Mesendoderm (in vitro differentiated cells): Measurements from ENCODE around the gene CRADD.
A peak's percentile ranks its signal among the peaks of the same experiment; 100 is the strongest.
"Not testable (repeated sequence)": the region's sequence is repeated elsewhere in the genome, so short reads cannot be mapped to it uniquely, and the experiment has no call there.

Source experiments
- DNase-seq: peaks from one replicate; pipeline ENCODE4 v3.0.0; 2013
- H2AK5ac ChIP-seq: 2 replicates; pipeline ENCODE4 v1.6.1; 2013; ENCODE audit warnings: low read length, inconsistent platforms
- H2BK120ac ChIP-seq: 2 replicates; pipeline ENCODE4 v1.6.1; 2013; ENCODE audit warnings: low read depth, mild to moderate bottlenecking, low read length, moderate library complexity, mixed read lengths
- H2BK15ac ChIP-seq: replicated peaks from 2 replicates; pipeline ENCODE4 v1.6.1; 2013; ENCODE audit warnings: low read depth, mild to moderate bottlenecking, moderate library complexity
- H2BK5ac ChIP-seq: 2 replicates; pipeline ENCODE4 v1.6.1; 2013; ENCODE audit warnings: low read length, inconsistent platforms
- H3K18ac ChIP-seq: 2 replicates; pipeline ENCODE4 v1.6.1; 2013; ENCODE audit warnings: mild to moderate bottlenecking, low read length, mixed read lengths
- H3K23ac ChIP-seq: one replicate; pipeline ENCODE4 v1.6.1; 2013; ENCODE audit warnings: low read length
- H3K27ac ChIP-seq: 2 replicates; pipeline ENCODE4 v1.5.1; 2013; ENCODE audit warnings: low read depth, mild to moderate bottlenecking, inconsistent platforms, low read length, moderate library complexity
- H3K27me3 ChIP-seq: 2 replicates; pipeline ENCODE4 v1.6.1; 2013; ENCODE audit warnings: low read length, control low read depth, mild to moderate bottlenecking, inconsistent platforms; ENCODE audit not compliant: insufficient read depth, poor library complexity
- H3K36me3 ChIP-seq: 2 replicates; pipeline ENCODE4 v1.6.1; 2013; ENCODE audit warnings: low read length, inconsistent platforms; ENCODE audit not compliant: control insufficient read depth, insufficient read depth
- H3K4ac ChIP-seq: one replicate; pipeline ENCODE4 v1.6.1; 2013; ENCODE audit warnings: low read depth, mild to moderate bottlenecking, low read length, moderate library complexity
- H3K4me1 ChIP-seq: 2 replicates; pipeline ENCODE4 v1.6.1; 2013; ENCODE audit warnings: low read depth, low read length, inconsistent platforms; ENCODE audit not compliant: control insufficient read depth
- H3K4me2 ChIP-seq: 2 replicates; pipeline ENCODE4 v1.6.1; 2013; ENCODE audit warnings: low read length
- H3K4me3 ChIP-seq: 2 replicates; pipeline ENCODE4 v1.5.1; 2013; ENCODE audit warnings: mild to moderate bottlenecking, low read length
- H3K56ac ChIP-seq: one replicate; pipeline ENCODE4 v1.6.1; 2013; ENCODE audit warnings: low read length
- H3K79me1 ChIP-seq: 2 replicates; pipeline ENCODE4 v1.6.1; 2013; ENCODE audit warnings: low read length, inconsistent platforms
- H3K79me2 ChIP-seq: 2 replicates; pipeline ENCODE4 v1.6.1; 2013; ENCODE audit warnings: mild to moderate bottlenecking, low read length; ENCODE audit not compliant: control insufficient read depth, insufficient read depth
- H3K9ac ChIP-seq: 2 replicates; pipeline ENCODE4 v1.6.1; 2013; ENCODE audit warnings: low read length, inconsistent platforms
- H4K5ac ChIP-seq: one replicate; pipeline ENCODE4 v1.6.1; 2013; ENCODE audit warnings: low read length
- H4K8ac ChIP-seq: one replicate; pipeline ENCODE4 v1.6.1; 2013; ENCODE audit warnings: low read depth, mild to moderate bottlenecking, control low read depth, low read length, moderate library complexity
- WGBS: extraction: QIAGEN DNeasy Blood & Tissue Kit; methylation state at CpG from one replicate; pipeline ENCODE4 v1.1.7; 2013; ENCODE audit warnings: low lambda C conversion rate, missing lambda C conversion rate; ENCODE audit not compliant: insufficient coverage; ENCODE audit errors: extremely low coverage; 5-methylcytosine and 5-hydroxymethylcytosine counted together

Gene CRADD

DNA sequence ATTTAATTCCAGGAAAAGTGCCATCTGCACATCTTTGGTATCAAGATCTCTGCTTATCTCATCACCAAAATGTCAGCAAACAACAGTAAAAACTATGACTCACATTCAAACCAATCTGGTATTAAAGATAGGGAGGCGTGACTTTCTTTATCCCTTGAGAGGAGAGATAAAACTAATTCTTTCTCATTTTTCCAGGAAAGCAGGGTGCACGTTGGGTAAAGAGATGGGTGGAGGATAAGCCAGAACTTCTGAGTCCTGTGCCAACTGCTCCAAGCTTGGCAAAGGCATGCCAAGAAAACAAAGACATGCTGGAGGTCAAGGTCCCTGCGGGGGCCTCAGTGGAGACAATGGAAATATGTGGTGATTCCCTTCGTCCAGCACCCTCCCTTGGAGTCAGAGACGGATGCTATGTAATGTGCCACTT, 245.4 kb downstream of the CRADD start:
- H3K79me2 ChIP-seq: no peaks in the 10 kb centered on the region
- no CpG with 5 or more reads among the region's 5 CpGs for WGBS
- H3K4me3 ChIP-seq: no peak overlapping the region

DNA sequence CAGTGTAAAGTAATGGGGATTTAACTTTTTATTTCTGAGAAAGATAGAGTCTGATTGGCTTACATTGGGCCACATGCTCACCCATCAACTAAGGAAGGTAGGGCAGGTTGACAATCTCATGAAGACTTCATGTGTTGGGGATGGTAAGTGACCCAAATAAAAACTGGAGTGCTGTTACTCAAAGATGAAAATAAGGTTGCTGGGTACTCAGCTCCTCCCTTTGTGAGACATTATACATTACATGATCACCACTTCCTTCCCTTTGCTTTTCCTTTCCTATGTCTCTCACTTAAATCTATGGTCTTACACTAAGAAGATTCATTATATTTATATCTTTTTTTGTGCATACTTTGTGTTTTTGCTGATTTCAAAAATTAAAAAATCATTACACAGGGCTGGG, 247.2 kb downstream of the CRADD start:
- Histone ChIP-seq H3K9ac (no peak overlapping the region), H3K4me2 (no peak overlapping the region), H2BK15ac (no peak overlapping the region), H4K8ac (no peak overlapping the region), H3K18ac (no peak overlapping the region), H2BK5ac (no peak overlapping the region), H3K79me2 (no peaks in the 10 kb centered on the region), H3K36me3 (no peaks in the 10 kb centered on the region), H3K4me1 (no peaks in the 10 kb centered on the region), H3K23ac (no peak overlapping the region), H2AK5ac (no peak overlapping the region), H3K27me3 (no peaks in the 10 kb centered on the region), H2BK120ac (no peak overlapping the region), H3K4ac (no peak overlapping the region), H3K79me1 (no peaks in the 10 kb centered on the region), H4K5ac (no peak overlapping the region), H3K4me3 (no peak overlapping the region), H3K56ac (no peak overlapping the region), H3K27ac (no peak overlapping the region)
- DNase-seq: no peak

More for the DNA sequence above, 245.4 kb downstream of the CRADD start:
- H3K23ac ChIP-seq: no peak overlapping the region
- H2BK5ac ChIP-seq: no peak overlapping the region
- no peaks in the 10 kb centered on the region for H3K4me1 ChIP-seq
- H3K27ac ChIP-seq: no peak overlapping the region
- no peaks in the 10 kb centered on the region for H3K36me3 ChIP-seq
- H3K9ac ChIP-seq: no peak overlapping the region
- H3K79me1 ChIP-seq: no peaks in the 10 kb centered on the region
- H2AK5ac ChIP-seq: peak overlapping the region; percentile 45
- H3K56ac ChIP-seq: no peak overlapping the region
- no peak overlapping the region for H4K5ac ChIP-seq
- peak; percentile 28 for DNase-seq
- H3K4ac ChIP-seq: no peak overlapping the region
- no peak overlapping the region for H4K8ac ChIP-seq
- no peak overlapping the region for H2BK120ac ChIP-seq
- H3K27me3 ChIP-seq: no peaks in the 10 kb centered on the region
- no peak overlapping the region for H2BK15ac ChIP-seq
- no peak overlapping the region for H3K18ac ChIP-seq
- H3K4me2 ChIP-seq: no peak overlapping the region

GRCh38 chr12:93925585-93926205, 248.5 kb downstream of the CRADD start:
- Histone ChIP-seq H2AK5ac (no peak overlapping the region), H4K5ac (no peak overlapping the region), H3K23ac (no peak overlapping the region), H3K56ac (no peak overlapping the region), H3K79me1 (no peaks in the 10 kb centered on the region), H2BK5ac (no peak overlapping the region), H3K36me3 (no peaks in the 10 kb centered on the region), H3K18ac (no peak overlapping the region), H2BK15ac (no peak overlapping the region), H3K27me3 (no peaks in the 10 kb centered on the region), H3K27ac (no peak overlapping the region), H3K4me1 (no peaks in the 10 kb centered on the region), H3K4me2 (no peak overlapping the region), H3K4ac (no peak overlapping the region), H3K79me2 (no peaks in the 10 kb centered on the region), H3K9ac (no peak overlapping the region), H4K8ac (no peak overlapping the region), H3K4me3 (no peak overlapping the region), H2BK120ac (no peak overlapping the region)
- no peak for DNase-seq
- no CpG with 5 or more reads among the region's 3 CpGs for whole genome bisulfite sequencing

DNA sequence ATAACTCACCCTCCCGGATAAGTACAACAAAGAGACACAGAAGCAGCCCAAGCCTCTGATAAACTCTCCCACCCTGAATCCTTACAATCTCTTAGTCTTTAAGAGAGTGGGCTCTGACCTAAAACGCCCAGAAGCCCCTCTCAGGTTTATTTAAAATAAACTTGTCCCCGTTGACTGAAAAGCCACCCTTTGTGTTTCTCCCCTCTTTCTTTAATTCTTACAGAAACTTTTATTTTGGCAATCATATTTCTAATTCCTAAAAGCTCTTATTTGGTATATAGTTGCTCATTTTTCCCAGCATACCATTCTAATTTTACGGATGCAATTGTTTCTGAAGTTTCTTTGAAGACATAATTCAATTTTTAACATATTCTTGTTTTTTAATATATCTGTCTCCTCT, 249.1 kb downstream of the CRADD start:
- Histone ChIP-seq H2BK5ac (no peak overlapping the region), H3K9ac (no peak overlapping the region), H3K27me3 (no peaks in the 10 kb centered on the region), H2AK5ac (no peak overlapping the region), H3K79me2 (no peaks in the 10 kb centered on the region), H2BK15ac (no peak overlapping the region), H3K27ac (no peak overlapping the region), H2BK120ac (no peak overlapping the region), H4K8ac (no peak overlapping the region), H3K18ac (no peak overlapping the region), H3K36me3 (no peaks in the 10 kb centered on the region), H3K4me1 (no peaks in the 10 kb centered on the region), H3K79me1 (no peaks in the 10 kb centered on the region), H4K5ac (no peak overlapping the region), H3K4ac (no peak overlapping the region), H3K4me2 (no peak overlapping the region), H3K23ac (no peak overlapping the region), H3K4me3 (no peak overlapping the region), H3K56ac (no peak overlapping the region)
- no peak for DNase-seq
- no CpG with 5 or more reads among the region's 4 CpGs for WGBS

DNA sequence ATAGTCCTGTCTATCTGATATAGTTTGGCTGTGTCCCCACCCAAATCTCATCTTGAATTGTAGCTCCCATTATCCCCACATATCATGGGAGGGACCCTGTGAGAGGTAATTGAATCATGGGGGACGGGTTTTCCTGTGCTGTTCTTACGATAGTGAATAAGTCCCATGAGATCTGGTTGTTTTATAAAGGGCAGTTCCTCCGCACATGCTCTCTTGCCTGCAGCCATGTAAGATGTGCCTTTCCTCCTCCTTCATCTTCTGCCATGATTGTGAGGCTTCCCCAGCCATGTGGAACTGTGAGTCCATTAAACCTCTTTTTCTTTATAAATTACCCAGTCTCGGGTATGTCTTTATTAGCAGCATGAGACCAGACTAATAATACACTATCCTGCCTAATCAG, 251.9 kb downstream of the CRADD start:
- DNase-seq, H3K27ac ChIP-seq, H3K23ac ChIP-seq, H3K9ac ChIP-seq, H3K56ac ChIP-seq, H2BK5ac ChIP-seq, H3K4me1 ChIP-seq, H3K27me3 ChIP-seq, H3K18ac ChIP-seq, H2AK5ac ChIP-seq, H3K79me2 ChIP-seq, H3K4me3 ChIP-seq, H2BK15ac ChIP-seq, H3K79me1 ChIP-seq, H3K4ac ChIP-seq, H2BK120ac ChIP-seq, H4K8ac ChIP-seq, H3K36me3 ChIP-seq, H4K5ac ChIP-seq, H3K4me2 ChIP-seq: not testable (repeated sequence)
- no CpG with 5 or more reads among the region's 4 CpGs for WGBS

DNA sequence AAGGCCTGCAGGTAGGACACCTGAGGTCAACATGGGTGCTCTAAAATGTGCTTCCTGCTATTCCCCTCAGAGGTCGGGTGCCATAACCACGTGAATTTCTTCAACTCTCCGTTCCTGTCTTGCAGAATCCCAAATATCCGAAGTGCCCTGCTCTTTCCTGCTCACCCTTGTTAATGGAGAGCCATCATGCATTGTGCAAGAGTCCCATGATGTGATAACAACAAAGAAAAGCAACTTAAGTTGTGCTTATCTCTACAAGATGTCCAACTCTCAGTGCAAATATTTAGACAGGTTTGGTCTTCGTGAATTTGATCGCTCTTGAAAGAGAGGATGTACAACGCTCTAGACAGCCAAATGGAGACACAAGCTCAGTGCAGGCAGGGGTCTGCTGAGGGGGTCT, 260.6 kb downstream of the CRADD start:
- no peak overlapping the region for H3K56ac ChIP-seq
- no peaks in the 10 kb centered on the region for H3K36me3 ChIP-seq
- H2AK5ac ChIP-seq: no peak overlapping the region
- no peak overlapping the region for H2BK15ac ChIP-seq
- no peaks in the 10 kb centered on the region for H3K27me3 ChIP-seq
- no peak overlapping the region for H4K5ac ChIP-seq
- H3K79me1 ChIP-seq: no peaks in the 10 kb centered on the region
- H2BK5ac ChIP-seq: no peak overlapping the region
- no peak for DNase-seq
- no peak overlapping the region for H3K4me2 ChIP-seq
- no peak overlapping the region for H3K4ac ChIP-seq
- H3K4me3 ChIP-seq: no peak overlapping the region
- WGBS: no CpG with 5 or more reads among the region's 7 CpGs
- H3K23ac ChIP-seq: no peak overlapping the region
- no peak overlapping the region for H2BK120ac ChIP-seq
- H3K18ac ChIP-seq: no peak overlapping the region
- no peak overlapping the region for H3K27ac ChIP-seq
- H3K9ac ChIP-seq: no peak overlapping the region
- no peaks in the 10 kb centered on the region for H3K4me1 ChIP-seq
- H3K79me2 ChIP-seq: no peaks in the 10 kb centered on the region
- no peak overlapping the region for H4K8ac ChIP-seq
